Measurements from ENCODE around the gene DPH7.

GRCh38 chr9:137554349-137554748 is 24.4 kb downstream of the DPH7 start:
- TF ChIP-seq CTCF (IDR thresholded peaks at IDR 0.05) (no peak), POLR2AphosphoS5 (IDR thresholded peaks at IDR 0.05; ENCODE audit: low read depth, low read length) (no peak), REST (IDR thresholded peaks at IDR 0.05; ENCODE audit: insufficient read depth in 1 of 2, low read depth in 2 of 2, low read length in 1 of 2) (no peak), SIN3A (IDR thresholded peaks at IDR 0.05; ENCODE audit: borderline replicate concordance, insufficient read depth, low read depth, low read length) (no peak), TCF7L2 (IDR thresholded peaks at IDR 0.05; ENCODE audit: low read depth, low read length) (no peak)
